ENCODE measurements around the gene IRX2.

IRX2 gene

GRCh38 chr5:2718115-2718514 is 33.4 kb downstream of the IRX2 start:
- Mint-ChIP-seq H3K9me3 (peaks cover 5 to 14% of the 10 kb centered on the region in 2 donors), H3K27ac (no peak overlapping the region), H3K4me1 (no peaks in the 10 kb centered on the region), H3K27me3 (peaks cover 17% of the 10 kb centered on the region), H3K4me3 (no peak overlapping the region)
- DNase-seq (no peak), ATAC-seq (no peak)

GRCh38 chr5:2715856-2716255 is 35.6 kb downstream of the IRX2 start:
- Mint-ChIP-seq H3K27ac (no peak overlapping the region), H3K4me1 (no peaks in the 10 kb centered on the region), H3K4me3 (no peak overlapping the region), H3K9me3 (peaks cover 5 to 14% of the 10 kb centered on the region in 2 donors), H3K27me3 (peaks cover 17% of the 10 kb centered on the region)
- DNase-seq, result no peak
- no peak for ATAC-seq

GRCh38 chr5:2714805-2715204 is 36.7 kb downstream of the IRX2 start:
- peaks cover 17% of the 10 kb centered on the region for H3K27me3 Mint-ChIP-seq
- no peaks in the 10 kb centered on the region for H3K4me1 Mint-ChIP-seq
- peaks cover 5 to 14% of the 10 kb centered on the region in 2 donors for H3K9me3 Mint-ChIP-seq
- ATAC-seq (no peak), DNase-seq (no peak)
- H3K4me3 Mint-ChIP-seq, result no peak overlapping the region
- no peak overlapping the region for H3K27ac Mint-ChIP-seq

GRCh38 chr5:2714026-2714425 is 37.5 kb downstream of the IRX2 start:
- Mint-ChIP-seq H3K9me3 (peaks cover 5 to 14% of the 10 kb centered on the region in 2 donors), H3K4me3 (no peak overlapping the region), H3K27me3 (peaks cover 17% of the 10 kb centered on the region), H3K4me1 (no peaks in the 10 kb centered on the region), H3K27ac (no peak overlapping the region)
- DNase-seq (no peak), ATAC-seq (no peak)

- no peak overlapping the region for H3K4me3 Mint-ChIP-seq
- DNase-seq (no peak), ATAC-seq (no peak)
- H3K4me1 Mint-ChIP-seq, result no peaks in the 10 kb centered on the region
- H3K27me3 Mint-ChIP-seq, result peaks cover 6% of the 10 kb centered on the region
- peaks cover 0 to under 1% of the 10 kb centered on the region in 2 donors for H3K9me3 Mint-ChIP-seq
- H3K27ac Mint-ChIP-seq, result no peak overlapping the region
Measured at GRCh38 chr5:2711446-2712425, 39.7 kb downstream of the IRX2 start.

- Mint-ChIP-seq H3K4me1 (no peaks in the 10 kb centered on the region), H3K9me3 (no peaks in the 10 kb centered on the region), H3K27ac (no peak overlapping the region), H3K27me3 (peaks cover 7% of the 10 kb centered on the region), H3K4me3 (no peak overlapping the region)
- DNase-seq, result no peak
- no peak for ATAC-seq
Measured at GRCh38 chr5:2710910-2711309, 40.6 kb downstream of the IRX2 start.

- Mint-ChIP-seq H3K4me3 (no peak overlapping the region), H3K4me1 (no peaks in the 10 kb centered on the region), H3K9me3 (peaks cover 0 to 7% of the 10 kb centered on the region in 2 donors), H3K27me3 (peaks cover 12% of the 10 kb centered on the region), H3K27ac (no peak overlapping the region)
- ATAC-seq (no peak), DNase-seq (no peak)
Measured at GRCh38 chr5:2709976-2710689, 41.3 kb downstream of the IRX2 start.

GRCh38 chr5:2708751-2709150 is 42.7 kb downstream of the IRX2 start:
- ATAC-seq, result no peak
- peaks cover 9% of the 10 kb centered on the region for H3K27me3 Mint-ChIP-seq
- H3K4me3 Mint-ChIP-seq, result no peak overlapping the region
- no peak overlapping the region for H3K27ac Mint-ChIP-seq
- peaks cover 0 to 7% of the 10 kb centered on the region in 2 donors for H3K9me3 Mint-ChIP-seq
- DNase-seq, result no peak
- no peaks in the 10 kb centered on the region for H3K4me1 Mint-ChIP-seq

- Mint-ChIP-seq H3K27ac (peak overlapping the region in 1 of 2 donors; percentile 13), H3K9me3 (peaks cover 0 to 7% of the 10 kb centered on the region in 2 donors)
- ATAC-seq, result no peak
Measured at GRCh38 chr5:2708132-2708531, 43.3 kb downstream of the IRX2 start.

GRCh38 chr5:2705861-2706260 is 45.6 kb downstream of the IRX2 start:
- ATAC-seq, result no peak
- Mint-ChIP-seq H3K9me3 (peaks cover 0 to 7% of the 10 kb centered on the region in 2 donors), H3K27me3 (peaks cover 9% of the 10 kb centered on the region), H3K27ac (no peak overlapping the region), H3K4me1 (no peaks in the 10 kb centered on the region), H3K4me3 (no peak overlapping the region)
- no peak for DNase-seq

More at GRCh38 chr5:2708132-2708531, 43.3 kb downstream of the IRX2 start:
- Mint-ChIP-seq H3K27me3 (peaks cover 9% of the 10 kb centered on the region), H3K4me1 (no peaks in the 10 kb centered on the region), H3K4me3 (no peak overlapping the region)
- no peak for DNase-seq

- H3K27me3 Mint-ChIP-seq, result peaks cover 9% of the 10 kb centered on the region
- H3K4me3 Mint-ChIP-seq, result no peak overlapping the region
- no peak overlapping the region for H3K27ac Mint-ChIP-seq
- H3K4me1 Mint-ChIP-seq, result no peaks in the 10 kb centered on the region
- DNase-seq, result no peak
- H3K9me3 Mint-ChIP-seq, result peaks cover 0 to 7% of the 10 kb centered on the region in 2 donors
- ATAC-seq, result no peak
Measured at GRCh38 chr5:2704806-2705645, 46.5 kb downstream of the IRX2 start.

- no peak overlapping the region for H3K4me3 Mint-ChIP-seq
- peaks cover 0 to 9% of the 10 kb centered on the region in 2 donors for H3K9me3 Mint-ChIP-seq
- H3K4me1 Mint-ChIP-seq, result no peaks in the 10 kb centered on the region
- no peak for DNase-seq
- no peak for ATAC-seq
- peaks cover 9% of the 10 kb centered on the region for H3K27me3 Mint-ChIP-seq
- H3K27ac Mint-ChIP-seq, result no peak overlapping the region
Measured at GRCh38 chr5:2704111-2704510, 47.4 kb downstream of the IRX2 start.

GRCh38 chr5:2703615-2704014 is 47.9 kb downstream of the IRX2 start:
- DNase-seq (no peak), ATAC-seq (no peak)
- Mint-ChIP-seq H3K9me3 (peaks cover 0 to 14% of the 10 kb centered on the region in 2 donors), H3K27ac (no peak overlapping the region), H3K4me1 (no peaks in the 10 kb centered on the region), H3K4me3 (no peak overlapping the region), H3K27me3 (peaks cover 9% of the 10 kb centered on the region)

- Mint-ChIP-seq H3K4me1 (no peaks in the 10 kb centered on the region), H3K27me3 (peaks cover 9% of the 10 kb centered on the region), H3K27ac (no peak overlapping the region), H3K9me3 (peaks cover 0 to 15% of the 10 kb centered on the region in 2 donors), H3K4me3 (no peak overlapping the region)
- ATAC-seq (no peak), DNase-seq (no peak)
Measured at GRCh38 chr5:2703041-2703440, 48.4 kb downstream of the IRX2 start.

Data from stimulated activated naive CD8-positive, alpha-beta T cell treated with anti-CD3 and anti-CD28 coated beads, Interleukin-15, amount 100 ng/mL, for 72 hours (primary cell).